Ascending aorta (tissue), 2 donors: ENCODE data around the gene SMYD2. TPM values are rescaled to one million over a fixed set of nuclear protein-coding genes. Genes with fewer than 3 reads are reported as not detected.

Source experiments
- DNase-seq, 2 donors: peaks; one replicate each; pipeline ENCODE4 v3.0.0-alpha.2; 2019; ENCODE audit warnings: low spot score in 2 of 2
- H3K27ac ChIP-seq, 2 donors: fragments of 200-600 bp; sonication (generic); one replicate each; pipeline ENCODE4 v1.5.1; 2016 to 2017; ENCODE audit warnings: mild to moderate bottlenecking in 1 of 2
- H3K27me3 ChIP-seq: fragments of 200-600 bp; sonication (generic); one replicate; pipeline ENCODE4 v1.5.1; 2017
- H3K36me3 ChIP-seq, 2 donors: fragments of 200-600 bp; sonication (generic); one replicate each; pipeline ENCODE4 v1.5.1; 2016
- H3K4me1 ChIP-seq, 2 donors: fragments of 200-600 bp; sonication (generic); one replicate each; pipeline ENCODE4 v1.5.1; 2016 to 2017; ENCODE audit warnings: mild to moderate bottlenecking in 1 of 2
- H3K4me3 ChIP-seq, 2 donors: fragments of 200-600 bp; sonication (generic); one replicate each; pipeline ENCODE4 v1.5.1; 2016 to 2017; ENCODE audit warnings: mild to moderate bottlenecking in 1 of 2
- H3K9me3 ChIP-seq, 2 donors: fragments of 200-600 bp; sonication (generic); one replicate each; pipeline ENCODE4 v1.5.1; 2016
- CTCF ChIP-seq, 3 experiments: fragments of 200-600 bp in 2 of 3; fragments of 450-650 bp in 1 of 3; sonication (generic) in 2 of 3; IDR thresholded peaks; one replicate each; pipeline ENCODE4 v1.5.1; 2016 to 2019; ENCODE audit warnings: antibody characterized with exemption in 3 of 3, mild to moderate bottlenecking in 1 of 3, moderate library complexity in 1 of 3
- intact Hi-C: fragments of 100-400 bp; cut with DNase I; formaldehyde crosslinking; loops from one replicate; pipeline ENCODE4 v1.15.1; 2023
- total RNA-seq: library from RNA; depleted of rRNA; stranded (reverse); fragments of >200 nt; gene quantifications from one replicate; pipeline ENCODE4 v1.1.0, GENCODE V29; 2016

SMYD2 gene
- total RNA-seq = 2.4 TPM

- Histone ChIP-seq H3K27me3 (no peaks in the 10 kb centered on the region), H3K27ac (peak within 1 kb of the TSS; percentile 86 to 87), H3K36me3 (no peaks in the 10 kb centered on the region), H3K4me1 (peaks cover 0 to 4% of the 10 kb centered on the region in 2 donors), H3K9me3 (no peaks in the 10 kb centered on the region), H3K4me3 (peak within 1 kb of the TSS; percentile 98 to 99)
- intact Hi-C loops = loop anchor here (1.0 kb wide), 1 partner anchor 270 kb away; the partner anchor contains the start of gene PTPN14
- DNase-seq = peak in 1 of 2 donors; percentile 78
- TF ChIP-seq CTCF (IDR thresholded peaks at IDR 0.05) = no peak
Measured at GRCh38 chr1:214281021-214281719, at the start of gene SMYD2. TSS of gene SMYD2 (plus strand) at chr1:214281159. CDS start at chr1:214281255, 96 bp downstream.

GRCh38 chr1:214233856-214234634, 46.9 kb upstream of the SMYD2 start:
- H3K4me1 ChIP-seq = no peaks in the 10 kb centered on the region
- no peaks in the 10 kb centered on the region for H3K9me3 ChIP-seq
- no peaks in the 10 kb centered on the region for H3K27me3 ChIP-seq
- H3K36me3 ChIP-seq = no peaks in the 10 kb centered on the region
- DNase-seq = no peak
- no peak overlapping the region for H3K4me3 ChIP-seq
- H3K27ac ChIP-seq = no peak overlapping the region
- no peak for TF ChIP-seq CTCF (IDR thresholded peaks at IDR 0.05)
- intact Hi-C loops = no loop called here

GRCh38 chr1:214234635-214235025, 46.3 kb upstream of the SMYD2 start:
- DNase-seq = no peak
- Histone ChIP-seq H3K9me3 (no peaks in the 10 kb centered on the region), H3K27ac (no peak overlapping the region), H3K4me1 (no peaks in the 10 kb centered on the region), H3K27me3 (no peaks in the 10 kb centered on the region), H3K4me3 (no peak overlapping the region), H3K36me3 (no peaks in the 10 kb centered on the region)
- no peak for TF ChIP-seq CTCF (IDR thresholded peaks at IDR 0.05)
- intact Hi-C loops = no loop called here

- DNase-seq = no peak
- no peaks in the 10 kb centered on the region for H3K36me3 ChIP-seq
- no peak overlapping the region for H3K4me3 ChIP-seq
- no peaks in the 10 kb centered on the region for H3K27me3 ChIP-seq
- intact Hi-C loops = no loop called here
- H3K27ac ChIP-seq = no peak overlapping the region
- no peaks in the 10 kb centered on the region for H3K4me1 ChIP-seq
- H3K9me3 ChIP-seq = no peaks in the 10 kb centered on the region
- no peak for TF ChIP-seq CTCF (IDR thresholded peaks at IDR 0.05)
Measured at GRCh38 chr1:214236477-214236876, 44.5 kb upstream of the SMYD2 start.

GRCh38 chr1:214241060-214241459, 39.9 kb upstream of the SMYD2 start:
- TF ChIP-seq CTCF (IDR thresholded peaks at IDR 0.05) = no peak
- H3K27me3 ChIP-seq = no peaks in the 10 kb centered on the region
- intact Hi-C loops = no loop called here
- no peaks in the 10 kb centered on the region for H3K4me1 ChIP-seq
- no peak overlapping the region for H3K4me3 ChIP-seq
- no peaks in the 10 kb centered on the region for H3K9me3 ChIP-seq
- no peak overlapping the region for H3K27ac ChIP-seq
- DNase-seq = no peak
- no peaks in the 10 kb centered on the region for H3K36me3 ChIP-seq
